Peyer's patch (tissue), 4 donors: ENCODE results near the gene DNAJC3.

Experiments used
- CTCF ChIP-seq, 6 experiments: fragments of 450-650 bp in 4 of 6; fragments of 200-600 bp in 2 of 6; sonication (generic) in 1 of 6; IDR thresholded peaks; one replicate each; pipeline ENCODE4 v1.5.1; 2017 to 2019; ENCODE audit warnings: antibody characterized with exemption in 6 of 6, mild to moderate bottlenecking in 3 of 6, moderate library complexity in 1 of 6
- POLR2A ChIP-seq, 2 donors: fragments of 450-650 bp; IDR thresholded peaks; one replicate each; pipeline ENCODE4 v1.5.1; 2017; ENCODE audit warnings: antibody characterized with exemption in 2 of 2, mild to moderate bottlenecking in 2 of 2, moderate library complexity in 2 of 2

GRCh38 chr13:95641291-95642027 is 35.5 kb upstream of the DNAJC3 start:
- no peak for TF ChIP-seq CTCF (IDR thresholded peaks at IDR 0.05)
- TF ChIP-seq POLR2A (IDR thresholded peaks at IDR 0.05), result no peak
